Endothelial cell of umbilical vein (primary cell): ENCODE measurements around the gene HEXIM2. TPM values are rescaled to one million over a fixed set of nuclear protein-coding genes. Genes with fewer than 3 reads are reported as not detected.
"Not testable (repeated sequence)": the region's sequence is repeated elsewhere in the genome, so short reads cannot be mapped to it uniquely, and the experiment has no call there.

Source experiments
- BruUV-seq: library from RNA; stranded (reverse); fragments of 400-500 nt; replicated peaks from 2 replicates; lab custom pipeline; 2021; lab: Mats Ljungman, UMichigan
- CTCF ChIA-PET: fragments of 300-600, 350-600 bp; sonication (Branson Sonifier 250); formaldehyde crosslinking; loops from one replicate; lab custom pipeline; 2021; ENCODE audit warnings: antibody characterized with exemption, inconsistent platforms; lab: Charles Lee
- POLR2A ChIA-PET: fragments of 300-600, 350-600 bp; sonication (Branson Sonifier 250); formaldehyde crosslinking; loops from one replicate; lab custom pipeline; 2021; ENCODE audit warnings: antibody characterized with exemption, inconsistent platforms; lab: Charles Lee
- DNase-seq: peaks from one replicate; pipeline ENCODE4 v3.0.0-alpha.2; 2011; ENCODE audit warnings: low read depth, low spot score
- FAIRE-seq: peaks from 2 replicates; lab custom pipeline; 2011; peaks lifted over from hg19 to GRCh38; lab: Jason Lieb, UNC
- H2AFZ ChIP-seq: 2 replicates; pipeline ENCODE4 v1.6.0; 2012; ENCODE audit warnings: low read depth, low read length, control low read depth, inconsistent platforms
- H3K27ac ChIP-seq: 2 replicates; pipeline ENCODE4 v1.5.1; 2011; ENCODE audit warnings: low read depth, mild to moderate bottlenecking, control low read depth, low read length, moderate library complexity; ENCODE audit not compliant: insufficient read depth
- H3K27me3 ChIP-seq, 2 experiments: 2 replicates each; pipeline versions ENCODE4 v1.6.0 to v1.6.1; 2011; ENCODE audit warnings: low read length in 2 of 2, mixed read lengths in 1 of 2; ENCODE audit not compliant: control insufficient read depth in 2 of 2, insufficient read depth in 2 of 2
- H3K36me3 ChIP-seq, 2 experiments: 2 replicates in 1 of 2; 3 replicates in 1 of 2; pipeline ENCODE4 v1.5.1; 2011; ENCODE audit warnings: low read length in 2 of 2, mild to moderate bottlenecking in 1 of 2, moderate library complexity in 1 of 2; ENCODE audit not compliant: control insufficient read depth in 2 of 2, insufficient read depth in 2 of 2; ENCODE audit errors: extremely low read depth in 1 of 2
- H3K4me1 ChIP-seq: 3 replicates; pipeline ENCODE4 v1.5.1; 2011; ENCODE audit warnings: mild to moderate bottlenecking, low read length; ENCODE audit not compliant: control insufficient read depth, insufficient read depth; ENCODE audit errors: extremely low read depth
- H3K4me2 ChIP-seq: 2 replicates; pipeline ENCODE4 v1.6.1; 2011; ENCODE audit warnings: low read length, control low read depth, mixed read lengths; ENCODE audit not compliant: insufficient read depth
- H3K4me3 ChIP-seq, 3 experiments: fragments of 200-600 bp in 1 of 3; sonication (generic), shearing (Covaris generic) in 1 of 3; replicated peaks in 1 of 3; 2 replicates each; pipeline ENCODE4 v1.5.1; 2011 to 2016; ENCODE audit warnings: control low read depth in 3 of 3, low read length in 3 of 3, mild to moderate bottlenecking in 2 of 3, inconsistent platforms in 1 of 3, low read depth in 1 of 3, moderate library complexity in 1 of 3; ENCODE audit not compliant: insufficient read depth in 1 of 3
- H3K79me2 ChIP-seq: 2 replicates; pipeline ENCODE4 v1.6.0; 2012; ENCODE audit warnings: low read length, inconsistent platforms; ENCODE audit not compliant: control insufficient read depth, insufficient read depth
- H3K9ac ChIP-seq: replicated peaks from 2 replicates; pipeline ENCODE3; 2011; ENCODE audit warnings: low read length, control low read depth; ENCODE audit not compliant: insufficient read depth; ENCODE audit errors: extremely low read depth
- H3K9me1 ChIP-seq: replicated peaks from 3 replicates; pipeline ENCODE4 v1.6.0; 2011; ENCODE audit warnings: mild to moderate bottlenecking, low read length; ENCODE audit not compliant: control insufficient read depth, insufficient read depth; ENCODE audit errors: extremely low read depth
- H3K9me3 ChIP-seq: replicated peaks from 2 replicates; pipeline ENCODE4 v1.5.1; 2012; ENCODE audit warnings: low read length, inconsistent platforms; ENCODE audit not compliant: control insufficient read depth, insufficient read depth
- H4K20me1 ChIP-seq: replicated peaks from 2 replicates; pipeline ENCODE3; 2011; ENCODE audit warnings: mild to moderate bottlenecking, low read length; ENCODE audit not compliant: control insufficient read depth, insufficient read depth; ENCODE audit errors: extremely low read depth
- CTCF ChIP-seq, 2 donors: IDR thresholded peaks; 1 replicate in 1 of 2; 2 replicates in 1 of 2; pipeline ENCODE4 v1.5.1; 2011; ENCODE audit warnings: low read length in 2 of 2, mild to moderate bottlenecking in 2 of 2, moderate library complexity in 2 of 2, control low read depth in 1 of 2, inconsistent platforms in 1 of 2, low read depth in 1 of 2; ENCODE audit not compliant: insufficient read depth in 1 of 2; ENCODE audit errors: extremely low read depth in 1 of 2
- EZH2 ChIP-seq: IDR thresholded peaks from 2 replicates; pipeline ENCODE4 v1.6.1; 2012; ENCODE audit warnings: borderline replicate concordance, low read depth, mild to moderate bottlenecking, moderate library complexity, low read length, inconsistent platforms; ENCODE audit not compliant: severe bottlenecking
- FOS ChIP-seq: IDR thresholded peaks from 2 replicates; pipeline ENCODE4 v1.6.1; 2011; ENCODE audit warnings: mild to moderate bottlenecking, low read length, moderate library complexity, borderline replicate concordance; ENCODE audit not compliant: insufficient read depth
- GATA2 ChIP-seq: IDR thresholded peaks from 2 replicates; pipeline ENCODE4 v1.7.0; 2011; ENCODE audit warnings: low read depth, mild to moderate bottlenecking, moderate library complexity, mixed read lengths, low read length; ENCODE audit not compliant: insufficient read length, insufficient read depth
- MYC ChIP-seq: IDR thresholded peaks from one replicate; pipeline ENCODE4 v1.6.1; 2011; ENCODE audit warnings: mild to moderate bottlenecking, low read depth, low read length
- POLR2A ChIP-seq: IDR thresholded peaks from 2 replicates; pipeline ENCODE4 v1.6.1; 2012; ENCODE audit warnings: low read depth, mild to moderate bottlenecking, control low read depth, low read length
- POLR2AphosphoS5 ChIP-seq: IDR thresholded peaks from 2 replicates; pipeline ENCODE4 v1.6.1; 2012; ENCODE audit warnings: low read depth, mild to moderate bottlenecking, control low read depth, low read length, moderate library complexity; ENCODE audit not compliant: insufficient read depth
- dilution Hi-C: fragments of 300-500 bp; cut with MboI; formaldehyde crosslinking; loops from one replicate; pipeline ENCODE4 v1.15.0; 2019; ENCODE audit warnings: low sequenced_read_pairs; ENCODE audit not compliant: extremely low pct_ligation_motif_present
- intact Hi-C: fragments of 100-400 bp; cut with micrococcal nuclease; formaldehyde crosslinking; loops from one replicate; pipeline ENCODE4 v1.10.0; 2022
- polyA plus RNA-seq, 4 experiments: library from polyadenylated mRNA; depleted of rRNA in 3 of 4; stranded (reverse) in 3 of 4; unstranded in 1 of 4; fragments of >200 nt; gene quantifications; 2 replicates each; pipeline versions ENCODE4 v1.2.1 to v1.2.3, GENCODE V29; 2011 to 2012; ENCODE audit warnings: missing spikeins in 1 of 4
- total RNA-seq: library from RNA; stranded (reverse); gene quantifications from 2 replicates; pipeline ENCODE4 v1.2.3, GENCODE V29; 2021
- TF ChIP-seq, protein P1 (sequence below): IDR thresholded peaks from 2 replicates; pipeline ENCODE4 v1.6.1; 2011; ENCODE audit not compliant: insufficient read depth, insufficient read length

Gene HEXIM2
- total and polyA plus RNA-seq, 2 donors (not counting 3 experiments of a cell fraction or from before 2014, with no cell fraction given), result 2.9 to 3.8 TPM

DNA sequence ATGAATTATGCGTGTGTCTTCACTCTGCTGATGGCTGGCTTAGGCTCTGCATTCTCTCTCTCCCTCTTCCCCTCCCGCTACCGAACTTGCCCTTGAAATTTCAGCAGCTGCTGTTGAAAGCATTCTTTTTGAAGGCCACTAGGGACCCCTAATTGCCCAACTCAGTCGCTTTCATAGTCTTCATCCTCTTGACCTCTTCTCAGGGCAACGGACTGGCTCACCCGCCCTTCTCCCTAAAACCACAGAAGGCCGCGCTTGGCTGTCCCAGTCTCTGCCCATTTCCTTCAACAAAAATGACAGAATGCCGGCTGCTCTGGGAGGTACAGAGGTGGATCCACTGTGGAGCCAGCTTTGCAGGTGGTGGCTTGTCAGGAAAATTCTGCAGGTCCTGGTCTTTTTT lies 39.0 kb downstream of the HEXIM2 start:
- H3K4me1 ChIP-seq, result peaks cover 2% of the 10 kb centered on the region
- dilution Hi-C loops, result no loop called here
- no peak overlapping the region for H3K4me3 ChIP-seq
- no peaks in the 10 kb centered on the region for H3K9me1 ChIP-seq
- DNase-seq (no peak), FAIRE-seq (no peak)
- no peaks in the 10 kb centered on the region for H3K36me3 ChIP-seq
- ChIA-PET CTCF (interaction anchor here (0.7 to 10.5 kb wide), 5 partner anchors 35 to 67 kb away, joined by 3 to 476 read pairs (median 10); partner anchors contain the start of genes ACBD4 and PLCD3), POLR2A (interaction anchor here (0.9 kb wide), 1 partner anchor 52 kb away, joined by 3 read pairs; the partner anchor contains the start of gene HEXIM1)
- TF ChIP-seq EZH2 (no peak), POLR2A (no peak), FOS (no peak), MYC (no peak), POLR2AphosphoS5 (no peak)
- no TSS peak for BruUV-seq
- no peaks in the 10 kb centered on the region for H3K79me2 ChIP-seq
- no peak overlapping the region for H2AFZ ChIP-seq
- no peaks in the 10 kb centered on the region for H3K9me3 ChIP-seq
- H3K27ac ChIP-seq, result no peak overlapping the region
- no peaks in the 10 kb centered on the region for H3K27me3 ChIP-seq
- H3K9ac ChIP-seq, result no peak overlapping the region
- H4K20me1 ChIP-seq, result no peaks in the 10 kb centered on the region
- intact Hi-C loops, result no loop called here
- no peak overlapping the region for H3K4me2 ChIP-seq

- Histone ChIP-seq H3K27ac (no peak overlapping the region), H2AFZ (no peak overlapping the region), H3K4me2 (no peak overlapping the region), H3K9me3 (no peaks in the 10 kb centered on the region), H3K79me2 (no peaks in the 10 kb centered on the region), H3K27me3 (no peaks in the 10 kb centered on the region), H3K9me1 (no peaks in the 10 kb centered on the region), H4K20me1 (no peaks in the 10 kb centered on the region), H3K9ac (no peak overlapping the region), H3K4me3 (no peak overlapping the region), H3K4me1 (peaks cover 2% of the 10 kb centered on the region), H3K36me3 (no peaks in the 10 kb centered on the region)
- FAIRE-seq (no peak), DNase-seq (no peak)
- dilution Hi-C loops, result no loop called here
- TF ChIP-seq POLR2AphosphoS5, result no peak
- TF ChIP-seq FOS, result no peak
- TF ChIP-seq GATA2, result no peak
- TF ChIP-seq CTCF (IDR thresholded peaks at IDR 0.05; ENCODE audit: extremely low read depth in 1 of 2, insufficient read depth in 1 of 2, low read depth in 1 of 2, low read length in 2 of 2), result no peak
- TF ChIP-seq, protein P1, sequence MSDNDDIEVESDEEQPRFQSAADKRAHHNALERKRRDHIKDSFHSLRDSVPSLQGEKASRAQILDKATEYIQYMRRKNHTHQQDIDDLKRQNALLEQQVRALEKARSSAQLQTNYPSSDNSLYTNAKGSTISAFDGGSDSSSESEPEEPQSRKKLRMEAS, result no peak
- POLR2A ChIA-PET, result interaction anchor here (0.7 kb wide), 1 partner anchor 62 kb away, joined by 4 read pairs; no protein-coding TSS in a partner anchor
- no TSS peak for BruUV-seq
- intact Hi-C loops, result no loop called here
- CTCF ChIA-PET, result interaction anchor here (0.7 to 10.5 kb wide), 6 partner anchors 18 to 68 kb away, joined by 3 to 476 read pairs (median 8); partner anchors contain the start of genes ACBD4 and PLCD3
These were observed 39.8 kb downstream of the HEXIM2 start for GRCh38 chr17:45201457-45201856.

GRCh38 chr17:45201880-45202279 lies 40.2 kb downstream of the HEXIM2 start:
- H3K79me2 ChIP-seq, H3K36me3 ChIP-seq, H3K27me3 ChIP-seq, H3K27ac ChIP-seq, H3K4me2 ChIP-seq, H3K9me1 ChIP-seq, H3K4me3 ChIP-seq, FAIRE-seq, H3K4me1 ChIP-seq, dilution Hi-C loops, H2AFZ ChIP-seq, H3K9me3 ChIP-seq, H3K9ac ChIP-seq, DNase-seq, BruUV-seq, intact Hi-C loops, H4K20me1 ChIP-seq: not testable (repeated sequence)
- POLR2A ChIA-PET, result interaction anchor here (0.7 kb wide), 1 partner anchor 62 kb away, joined by 4 read pairs; no protein-coding TSS in a partner anchor
- CTCF ChIA-PET, result interaction anchor here (1.5 to 10.5 kb wide), 4 partner anchors 17 to 68 kb away, joined by 5 to 476 read pairs (median 10); partner anchors contain the start of genes ACBD4 and PLCD3
